Dedifferentiated amniotic fluid mesenchymal stem cell (primary cell): ENCODE data around the gene ADCY1.
"Not testable (repeated sequence)": the region's sequence is repeated elsewhere in the genome, so short reads cannot be mapped to it uniquely, and the experiment has no call there.

Experiments
- DNase-seq: peaks from one replicate; pipeline ENCODE4 v3.0.0-alpha.2; 2016; ENCODE audit errors: extremely low spot score

ADCY1 gene

DNA sequence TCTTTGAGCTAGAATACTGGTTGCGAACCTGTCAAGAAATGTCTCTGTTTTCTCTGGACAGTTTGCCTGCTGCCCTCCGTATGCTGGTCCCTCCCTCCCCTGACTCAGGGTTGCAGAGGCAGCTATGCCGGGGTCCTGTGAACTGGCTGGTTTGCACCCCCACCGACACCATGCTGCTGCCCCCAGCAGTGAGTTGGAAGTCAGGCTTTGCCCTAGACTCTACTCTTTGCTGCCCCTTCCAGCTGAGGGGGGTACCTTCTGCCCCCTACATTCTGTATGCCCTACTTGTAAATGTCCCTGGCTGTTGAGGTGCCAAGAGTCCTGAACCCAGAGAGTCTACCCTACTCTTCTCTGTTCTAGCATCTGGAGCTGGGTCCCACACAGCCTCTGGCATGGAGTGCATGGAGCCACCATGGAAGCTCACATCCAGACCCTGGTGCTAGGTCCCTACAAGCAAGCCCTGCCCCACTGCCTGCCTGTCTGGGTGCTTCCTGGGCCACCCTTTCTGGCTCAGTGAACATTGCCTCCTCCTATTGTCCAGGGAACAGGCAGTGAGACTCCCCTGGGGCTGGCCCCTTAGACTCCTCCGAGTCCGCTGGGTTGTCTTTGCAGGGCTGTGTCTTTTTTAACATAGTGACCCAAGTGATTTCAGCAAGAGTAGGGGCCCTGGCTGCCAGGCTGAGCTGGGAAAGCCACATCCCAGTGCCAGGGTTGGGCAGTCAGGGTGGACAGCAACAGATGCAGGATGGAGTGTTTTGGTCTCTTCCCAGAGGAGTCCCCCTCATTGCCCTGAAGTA, 138.9 kb downstream of the ADCY1 start:
- DNase-seq: no peak

DNA sequence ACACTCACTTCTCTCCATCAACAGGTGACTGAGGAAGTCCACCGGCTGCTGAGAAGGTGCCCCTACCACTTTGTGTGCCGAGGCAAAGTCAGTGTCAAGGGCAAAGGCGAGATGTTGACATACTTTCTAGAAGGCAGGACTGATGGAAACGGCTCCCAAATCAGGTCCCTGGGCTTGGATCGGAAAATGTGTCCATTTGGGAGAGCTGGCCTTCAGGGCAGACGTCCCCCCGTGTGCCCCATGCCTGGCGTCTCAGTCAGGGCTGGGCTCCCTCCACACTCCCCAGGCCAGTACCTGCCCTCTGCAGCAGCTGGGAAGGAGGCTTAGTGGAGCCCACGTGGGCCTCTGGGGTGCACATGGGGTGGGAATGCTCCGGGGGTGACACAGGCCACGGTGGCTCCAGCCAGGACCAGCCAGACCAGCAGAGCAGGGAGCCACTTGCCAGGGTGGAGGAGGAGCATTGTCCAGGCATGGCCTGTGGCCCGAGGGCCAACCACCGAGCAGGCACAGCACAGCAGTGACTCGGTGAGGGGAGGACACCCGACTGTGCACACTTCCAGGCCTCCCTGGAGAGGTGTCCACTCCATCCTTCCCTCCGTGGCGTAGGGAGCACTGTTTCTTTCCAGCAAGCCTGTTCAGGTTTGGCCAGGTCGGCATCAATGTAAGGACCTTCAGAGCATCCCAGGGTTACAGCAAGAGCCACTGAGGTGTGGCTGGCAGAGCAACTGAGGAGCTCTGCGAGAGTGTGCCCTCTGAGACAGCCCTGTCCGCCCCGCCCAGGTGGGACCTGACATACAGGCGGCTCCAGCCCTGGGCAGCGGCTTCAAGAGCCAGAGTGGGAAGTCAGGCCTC, 139.7 kb downstream of the ADCY1 start:
- no peak for DNase-seq

DNA sequence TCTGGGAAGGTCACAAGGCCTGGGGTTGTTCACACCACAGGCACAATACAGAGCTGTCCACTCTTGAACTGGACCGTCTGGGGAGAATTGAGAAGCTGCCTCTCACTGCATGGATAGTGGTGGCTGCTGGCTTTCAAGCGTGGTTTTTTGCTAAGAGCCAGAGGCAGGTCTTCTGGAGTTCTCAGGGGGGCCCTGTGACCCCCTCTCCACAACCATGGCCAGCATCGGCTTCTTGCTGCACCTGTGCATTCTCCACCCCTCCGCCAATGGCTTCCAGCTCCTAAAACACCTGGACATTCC, 140.3 kb downstream of the ADCY1 start:
- no peak for DNase-seq

DNA sequence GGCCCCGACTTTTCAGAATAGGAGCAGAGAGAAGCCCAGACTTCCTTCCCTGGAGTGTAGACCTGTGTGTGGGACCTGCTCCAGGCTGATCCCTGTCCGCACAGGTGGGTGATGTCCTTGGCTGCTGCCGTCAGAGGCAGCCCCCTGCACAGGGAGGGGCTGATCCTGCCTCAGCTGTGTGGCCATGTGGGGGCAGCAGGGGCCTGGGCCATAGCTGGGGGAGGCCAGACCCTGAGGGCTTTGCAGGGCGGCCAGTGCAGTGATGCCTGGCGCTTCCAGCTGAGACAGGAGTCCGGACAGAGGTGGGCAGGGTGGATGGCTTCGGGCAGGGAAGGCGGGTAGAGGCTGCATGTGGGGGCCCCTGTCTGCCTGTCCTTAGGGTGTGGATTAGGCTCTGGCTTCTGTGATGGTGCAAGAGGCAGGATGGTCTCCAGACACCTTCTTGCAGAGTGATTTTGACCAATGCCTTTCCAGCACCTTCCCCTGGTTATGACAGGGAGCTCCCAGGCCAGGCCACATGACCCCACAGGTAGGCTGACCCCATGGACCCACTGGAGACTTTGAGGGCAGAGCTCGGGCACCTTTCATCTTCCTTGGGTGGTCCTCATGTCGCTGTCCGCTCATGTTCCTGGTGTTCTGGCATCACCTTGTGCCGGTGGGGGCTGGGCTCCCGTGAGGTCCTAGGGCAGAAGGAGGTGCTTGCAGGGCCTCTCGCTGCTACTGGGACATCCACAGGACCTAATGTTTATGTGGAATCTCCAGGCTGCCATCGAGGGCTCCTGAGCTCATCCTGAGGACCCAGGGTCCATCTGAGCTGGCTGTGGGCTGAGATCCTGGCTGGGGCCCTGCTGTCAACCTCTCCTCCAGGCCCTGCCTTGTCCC, 141.5 kb downstream of the ADCY1 start:
- no peak for DNase-seq

DNA sequence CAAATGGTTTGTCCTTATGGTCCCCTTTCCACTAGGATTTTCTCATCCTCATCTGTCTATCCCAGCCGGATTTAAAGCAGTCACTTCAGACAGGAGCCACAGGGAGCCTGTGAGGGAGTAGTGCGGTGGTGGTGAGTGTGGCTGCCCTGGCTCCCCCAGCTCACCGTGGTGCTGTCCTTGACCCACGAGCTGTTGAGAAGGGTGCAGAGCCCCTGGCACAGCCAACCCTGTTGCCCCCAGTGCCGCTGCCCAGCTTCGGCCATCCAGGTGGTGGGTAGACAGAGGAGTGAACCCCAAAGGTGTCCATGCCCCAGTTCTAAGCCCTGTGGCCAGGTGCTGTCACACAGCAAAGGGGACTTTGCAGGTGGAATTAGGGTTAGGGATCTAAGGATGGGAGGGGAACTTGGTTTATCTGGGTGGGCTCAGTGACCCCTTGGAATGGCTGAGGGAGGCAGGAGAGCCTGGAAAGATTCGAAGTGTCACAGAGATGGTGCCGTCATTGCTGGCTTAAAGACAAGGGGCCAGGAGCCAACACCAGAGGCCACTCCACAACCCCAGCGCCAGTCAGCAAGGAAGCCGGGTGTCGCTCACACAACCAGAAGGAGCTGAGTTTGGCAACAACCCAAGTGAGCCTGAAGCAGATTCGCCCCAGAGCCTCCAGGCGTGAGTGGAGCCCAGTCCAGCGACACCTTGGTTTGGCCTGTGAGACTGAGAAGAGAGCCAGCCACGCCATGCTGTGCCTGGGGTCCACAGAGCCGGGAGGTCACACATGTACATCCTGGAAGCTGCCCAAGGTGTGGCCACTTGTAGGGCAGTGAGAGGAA, 142.4 kb downstream of the ADCY1 start:
- no peak for DNase-seq

DNA sequence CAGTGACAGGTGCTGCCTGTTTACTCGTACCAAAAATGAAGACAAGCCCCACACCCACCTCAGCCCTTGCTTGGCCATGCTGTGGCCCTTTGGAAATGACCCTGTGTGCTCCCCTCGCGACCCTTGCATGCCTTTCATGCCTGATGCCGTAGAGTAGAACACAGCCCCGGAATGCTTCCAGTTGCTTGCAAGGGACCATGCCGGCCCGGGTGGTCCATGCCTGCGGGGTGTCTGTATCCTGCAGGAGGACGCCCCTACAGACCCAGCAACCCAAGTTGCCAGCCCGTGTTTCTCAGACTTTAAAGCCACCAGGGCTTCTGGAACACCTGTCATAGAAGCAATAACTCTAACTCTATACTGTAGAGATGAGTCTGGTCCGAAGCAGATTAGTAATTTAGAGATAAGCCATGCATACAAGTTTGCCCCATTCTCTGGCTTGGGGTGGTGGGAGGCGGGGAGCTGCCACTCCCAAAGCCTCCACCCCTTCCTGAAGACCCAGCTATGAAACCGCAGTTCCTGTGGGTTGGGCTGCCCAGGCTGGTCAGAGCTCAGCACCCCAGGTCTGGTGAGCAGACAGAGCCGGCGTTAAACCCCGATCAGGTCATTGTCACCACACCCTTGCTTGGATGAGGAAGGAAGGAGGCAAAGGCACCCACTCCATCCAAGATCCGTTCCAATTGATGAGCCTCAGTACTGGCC, 143.5 kb downstream of the ADCY1 start:
- no peak for DNase-seq

DNA sequence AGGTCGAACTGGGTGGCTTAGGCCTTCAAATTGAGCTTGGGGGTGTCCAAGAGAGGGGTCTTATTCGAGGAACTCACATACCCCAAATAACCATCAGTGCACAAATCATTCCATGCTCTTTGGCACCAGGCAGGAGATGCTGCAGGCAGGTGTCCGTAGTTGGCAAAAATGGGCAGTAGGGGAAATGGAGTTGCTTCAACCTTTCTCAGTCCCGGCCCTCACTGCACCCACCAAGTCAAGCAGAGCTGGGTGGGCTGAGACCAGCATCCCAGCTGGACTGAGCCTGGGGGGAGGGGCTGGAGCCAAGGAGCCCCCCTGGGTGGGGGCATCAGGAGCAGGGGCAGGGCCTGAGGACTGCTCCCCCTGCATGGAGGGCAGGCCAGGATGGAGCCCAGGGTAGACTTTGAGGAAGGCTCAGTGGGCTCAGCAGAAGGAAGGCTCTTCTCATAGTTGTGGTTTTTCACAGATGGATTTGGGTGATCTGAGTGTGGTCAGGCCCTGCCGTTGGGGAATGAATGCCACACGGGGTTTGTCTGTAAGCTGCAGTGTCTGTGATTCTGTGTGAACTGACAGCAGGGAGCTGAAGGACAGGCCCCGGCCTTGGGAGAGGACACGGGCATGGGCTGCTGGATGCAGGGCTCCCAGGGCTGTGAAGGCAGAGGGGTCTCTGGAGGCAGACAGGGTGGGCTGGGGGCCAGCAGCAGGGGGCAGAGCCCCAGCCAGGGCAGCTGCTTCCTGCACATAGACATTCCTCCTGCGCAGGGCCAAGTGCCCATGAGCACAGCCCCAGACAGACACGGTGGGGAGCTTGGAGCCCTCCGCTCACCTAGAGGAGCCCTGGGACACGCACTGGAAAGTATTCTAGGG, 144.5 kb downstream of the ADCY1 start:
- no peak for DNase-seq

DNA sequence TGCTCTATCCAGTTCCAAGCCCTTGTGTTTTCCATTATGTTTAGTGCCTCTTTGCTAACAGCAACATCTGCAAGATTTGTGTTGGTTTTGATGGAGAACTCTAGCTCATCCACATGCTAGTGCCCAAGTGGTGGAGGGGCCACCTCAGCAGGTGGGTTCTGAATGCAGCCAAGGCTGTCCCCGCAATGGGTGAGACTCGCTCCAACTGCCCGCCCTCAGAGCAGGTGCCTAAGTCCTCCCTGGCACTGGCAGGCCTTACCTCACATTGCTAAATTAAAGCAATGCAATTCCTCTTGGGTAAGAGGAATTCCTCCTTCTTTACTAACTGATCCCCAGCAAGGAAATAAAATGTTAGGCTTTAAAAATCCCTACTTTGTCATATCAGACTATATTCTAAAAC, 146.8 kb downstream of the ADCY1 start:
- DNase-seq: no peak

DNA sequence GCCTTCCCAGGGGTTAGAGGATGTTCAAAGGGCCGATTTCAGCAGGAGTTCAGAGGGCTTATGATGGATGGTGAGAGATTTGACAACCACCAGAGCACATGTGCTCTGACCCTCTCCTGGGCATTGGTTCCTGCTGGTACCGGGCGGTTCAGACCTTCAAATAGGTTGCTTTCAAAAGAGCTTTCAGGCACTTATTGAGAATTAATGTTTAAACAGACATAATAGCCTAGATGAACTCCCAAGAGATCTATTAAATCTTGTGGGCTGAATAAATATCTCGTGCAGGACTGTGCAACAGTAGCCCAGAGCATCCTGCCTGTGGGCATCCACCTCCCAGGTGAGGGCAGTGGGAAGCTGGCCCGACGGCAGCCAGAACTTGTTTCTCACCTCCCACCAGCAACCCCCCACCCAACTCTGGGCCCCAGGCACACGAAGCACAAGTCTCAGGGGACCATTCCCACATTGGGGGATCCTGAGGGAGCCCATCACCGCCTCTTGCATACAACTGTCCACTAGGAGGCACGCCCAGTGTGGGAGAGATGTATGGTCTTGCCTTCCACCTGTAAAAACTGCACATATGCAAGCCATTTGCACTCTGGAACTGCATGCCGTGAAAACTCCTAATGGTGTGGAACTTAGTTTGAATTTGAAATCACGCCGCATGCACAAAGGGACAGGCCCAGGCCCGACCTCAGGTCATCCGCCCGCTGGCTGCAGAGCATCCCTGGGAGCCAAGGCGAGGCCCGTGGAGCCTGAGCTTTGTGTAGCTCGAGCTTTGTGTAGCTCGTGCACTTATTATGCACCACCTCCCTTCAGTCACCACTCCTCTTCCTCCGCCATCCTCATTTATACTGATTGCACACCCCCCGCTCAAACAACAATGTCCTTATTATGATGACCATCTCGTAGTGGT, 147.8 kb downstream of the ADCY1 start:
- DNase-seq: no peak

DNA sequence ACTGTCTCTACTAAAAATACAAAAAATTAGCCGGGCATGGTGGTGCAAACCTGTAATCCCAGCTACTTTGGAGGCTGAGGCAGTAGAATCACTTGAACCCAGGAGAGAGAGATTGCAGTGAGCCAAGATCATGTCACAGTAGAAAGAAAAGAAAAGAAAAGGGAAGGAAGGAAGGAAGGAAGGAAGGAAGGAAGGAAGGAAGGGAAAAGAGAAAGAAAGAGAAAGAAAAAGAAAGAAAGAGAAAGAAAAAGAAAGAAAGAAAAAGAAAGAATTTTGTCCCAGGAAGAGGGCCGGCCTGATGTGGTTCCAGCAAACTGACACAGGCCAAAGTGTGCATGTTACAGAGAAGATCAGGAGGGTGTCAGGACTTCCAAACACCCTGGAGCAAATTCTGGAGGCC, 151.1 kb downstream of the ADCY1 start:
- DNase-seq: not testable (repeated sequence)

DNA sequence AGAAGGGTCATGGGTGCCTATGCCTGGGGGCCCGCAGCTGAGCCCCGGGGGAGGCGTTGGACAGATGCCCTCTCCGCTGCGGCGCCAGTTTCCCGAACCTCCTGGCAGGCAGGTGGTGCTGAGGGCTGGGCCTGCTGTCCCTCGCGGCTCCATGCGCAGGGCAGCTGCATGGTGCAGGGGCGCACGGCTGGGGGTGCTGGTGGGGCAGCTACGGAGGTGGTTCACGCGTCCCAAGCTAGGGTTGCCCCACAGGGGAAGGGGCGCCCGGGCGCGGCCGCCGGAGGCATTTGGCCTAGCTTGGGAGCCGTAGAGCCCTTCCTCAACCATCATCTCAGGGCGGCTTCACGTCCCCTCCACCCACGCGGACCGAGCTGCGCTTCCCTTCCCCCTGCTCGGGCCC, 152.7 kb downstream of the ADCY1 start:
- DNase-seq: no peak

DNA sequence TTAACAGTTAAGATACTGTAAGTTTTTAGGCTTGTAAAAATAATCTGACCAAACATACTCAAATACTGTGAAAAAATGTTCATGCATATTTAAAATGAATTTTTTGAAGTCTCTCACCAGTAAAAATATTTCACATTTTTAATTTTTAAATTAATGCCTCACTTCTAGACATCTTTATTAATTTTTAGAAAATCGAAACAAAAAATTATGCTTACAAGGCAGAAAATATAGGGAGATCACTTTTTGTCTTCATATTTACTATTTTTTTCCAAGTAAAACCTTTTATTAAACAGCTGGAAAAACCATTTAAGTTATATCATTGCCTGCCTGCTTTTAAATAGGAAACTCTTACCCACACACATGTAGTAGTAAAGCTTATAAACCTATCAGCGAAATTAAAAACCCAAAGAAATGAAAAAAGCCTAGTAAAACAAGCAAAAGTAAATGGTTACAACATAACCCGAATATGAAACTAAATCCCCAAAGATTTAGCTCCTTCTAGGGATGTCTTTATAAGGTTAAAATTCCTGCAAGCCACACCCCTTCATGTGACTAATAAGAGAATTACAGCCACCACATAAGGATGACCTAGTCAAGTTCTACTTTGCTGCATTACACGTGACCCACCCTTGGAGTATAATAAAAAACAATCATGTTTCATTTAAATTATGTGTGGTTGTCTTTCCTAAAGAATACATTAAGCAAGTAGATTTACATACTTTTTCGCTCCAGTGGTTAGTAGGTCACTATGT, 157.7 kb downstream of the ADCY1 start:
- peak; percentile 83 for DNase-seq

DNA sequence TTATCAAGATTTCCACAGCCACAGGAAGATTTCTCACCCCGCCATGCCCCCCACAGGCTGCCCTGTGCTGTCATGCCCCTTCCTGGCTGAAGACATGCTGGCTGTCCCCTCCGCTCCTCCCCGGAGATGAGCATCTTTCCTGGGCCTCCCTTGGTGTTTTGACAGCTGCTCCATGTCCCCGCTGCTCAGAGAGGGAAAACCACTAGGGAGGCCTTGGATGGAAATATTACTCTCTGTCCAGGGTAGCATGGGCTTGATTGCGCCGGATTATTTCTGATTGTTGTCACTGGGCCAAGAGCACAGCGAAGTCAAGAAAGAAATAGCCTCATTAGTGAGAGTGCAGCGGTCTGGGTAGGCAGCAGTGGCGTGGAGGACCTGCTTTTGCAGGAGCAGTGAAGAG, 164.8 kb downstream of the ADCY1 start:
- DNase-seq: not testable (repeated sequence)

DNA sequence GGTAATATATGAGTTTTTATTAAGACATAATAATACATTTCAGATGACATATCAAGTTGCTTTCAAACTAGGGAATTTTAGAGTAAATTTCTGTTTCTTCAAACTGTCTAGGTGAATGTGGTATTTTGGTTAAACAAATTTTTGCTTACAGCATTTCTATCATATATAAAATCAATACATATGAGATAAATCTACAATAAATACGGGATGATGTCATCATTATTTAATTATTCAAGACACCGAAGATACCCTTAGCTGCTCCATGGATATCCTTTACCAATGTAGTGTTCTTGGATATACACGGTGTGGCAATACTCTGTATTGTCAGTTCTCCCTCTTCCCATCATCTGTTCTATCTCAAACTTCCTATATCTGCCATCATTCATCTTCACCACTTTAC, 166.4 kb downstream of the ADCY1 start:
- DNase-seq: not testable (repeated sequence)

DNA sequence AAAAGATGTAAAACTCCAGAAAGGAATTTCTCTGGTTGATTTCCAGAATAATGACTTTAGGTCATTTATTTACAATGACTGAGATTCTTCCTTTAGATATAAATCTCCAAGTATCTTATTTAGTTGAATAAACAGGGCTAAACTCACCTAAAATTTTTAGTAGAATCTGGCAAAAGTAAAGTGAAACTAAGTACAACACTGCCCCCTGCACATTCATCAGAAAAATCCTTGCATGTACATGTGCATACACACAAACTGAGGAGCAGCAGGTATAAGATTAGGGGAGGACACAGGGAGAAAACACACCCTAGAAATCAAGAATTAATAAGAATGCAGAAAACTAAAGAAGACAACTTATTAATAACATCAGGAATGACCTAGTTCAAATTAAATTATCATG, 174.8 kb downstream of the ADCY1 start:
- not testable (repeated sequence) for DNase-seq

DNA sequence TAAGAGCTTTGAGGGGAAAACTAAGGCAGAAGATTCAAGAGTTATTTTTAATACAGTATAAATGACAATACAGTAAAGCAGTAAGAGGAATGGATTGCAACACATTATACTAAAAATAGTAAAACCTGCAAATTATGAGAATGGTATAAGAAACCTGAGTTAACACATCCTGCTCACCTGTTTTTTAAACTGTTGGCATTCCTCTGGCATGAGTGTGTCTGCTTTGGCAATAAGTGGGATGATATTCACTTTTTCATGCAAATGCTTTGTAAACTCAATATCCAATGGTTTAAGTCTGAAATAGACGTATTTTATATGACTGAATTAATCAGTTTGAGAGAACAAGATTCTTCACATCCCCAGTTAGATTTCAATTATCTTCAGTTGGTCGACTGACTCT, 177.2 kb downstream of the ADCY1 start:
- DNase-seq: not testable (repeated sequence)

DNA sequence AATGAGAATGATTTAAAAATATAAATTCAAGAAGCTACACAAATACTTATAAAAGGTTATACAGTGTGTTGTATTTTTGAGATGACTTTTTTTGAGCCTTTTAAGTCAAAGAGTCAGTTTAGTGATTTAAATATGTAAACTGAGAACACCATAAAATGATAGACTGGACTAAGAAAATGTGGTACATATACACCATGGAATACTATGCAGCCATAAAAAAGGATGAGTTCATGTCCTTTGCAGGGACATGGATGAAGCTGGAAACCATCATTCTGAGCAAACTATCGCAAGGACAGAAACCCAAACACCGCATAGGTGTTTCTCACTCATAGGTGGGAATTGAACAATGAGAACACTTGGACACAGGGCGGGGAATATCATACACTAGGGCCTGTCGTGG, 182.2 kb downstream of the ADCY1 start:
- not testable (repeated sequence) for DNase-seq

DNA sequence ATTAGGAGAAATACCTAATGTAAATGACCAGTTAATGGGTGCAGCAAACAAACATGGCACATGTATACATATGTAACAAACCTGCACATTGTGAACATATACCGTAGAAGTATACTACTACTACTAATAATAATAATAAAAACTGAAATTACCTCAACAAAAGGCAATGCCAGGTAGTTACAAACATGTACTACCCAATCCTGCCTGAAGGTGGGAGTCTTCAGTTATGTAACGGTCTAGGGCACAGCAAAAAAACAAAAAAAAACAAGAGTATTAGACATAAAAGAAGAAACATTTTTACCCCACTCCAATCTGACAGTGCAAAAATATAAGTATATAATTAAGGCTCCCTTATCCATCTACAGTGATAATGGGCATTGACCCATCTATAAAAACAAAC, 182.6 kb downstream of the ADCY1 start:
- not testable (repeated sequence) for DNase-seq
